Left renal pelvis (tissue), 4 donors: ENCODE results near the gene MEF2C. TPM values are rescaled to one million over a fixed set of nuclear protein-coding genes. Genes with fewer than 3 reads are reported as not detected.
"Not testable (repeated sequence)": the region's sequence is repeated elsewhere in the genome, so short reads cannot be mapped to it uniquely, and the experiment has no call there.

ENCODE experiments used
- DNase-seq, 4 donors: peaks; one replicate each; pipeline ENCODE4 v3.0.0-alpha.2; 2013; ENCODE audit warnings: low read depth in 4 of 4, low spot score in 3 of 4
- polyA plus RNA-seq, 4 donors: library from polyadenylated mRNA; unstranded; fragments of 120-200 nt; gene quantifications; one replicate each; pipeline ENCODE4 v1.2.1, GENCODE V29; 2013; ENCODE audit not compliant: insufficient read length in 4 of 4

Gene MEF2C
- polyA plus RNA-seq, 4 donors, result 29.4 to 41.4 (median 37.3) TPM

DNA sequence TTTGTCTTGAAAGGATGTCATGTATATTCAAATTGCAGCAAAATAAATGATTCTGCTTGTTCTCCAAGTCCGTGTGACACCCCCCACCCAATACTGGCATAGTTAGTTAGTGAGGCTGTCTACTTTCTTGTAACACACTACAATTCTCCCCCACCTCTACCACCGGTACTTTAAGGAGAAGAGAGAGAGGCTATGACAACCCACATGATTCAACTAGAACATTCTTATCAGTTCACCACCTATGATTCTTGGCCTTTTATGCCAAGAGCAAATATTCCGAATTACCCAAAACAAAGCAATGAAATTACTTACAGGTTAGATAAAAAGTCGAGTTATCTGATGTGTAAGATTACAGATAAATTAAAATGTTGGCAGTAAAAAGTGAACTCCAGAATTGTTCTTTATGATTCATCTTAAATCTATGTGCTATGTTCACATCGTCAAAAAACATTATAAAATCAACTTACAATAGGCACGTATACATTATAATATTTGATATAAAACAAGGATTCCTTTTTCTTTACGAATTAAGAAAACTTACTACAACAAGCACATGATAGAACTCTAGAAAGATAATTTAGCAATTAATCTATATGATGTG, 14.4 kb downstream of the MEF2C start:
- no peak for DNase-seq

DNA sequence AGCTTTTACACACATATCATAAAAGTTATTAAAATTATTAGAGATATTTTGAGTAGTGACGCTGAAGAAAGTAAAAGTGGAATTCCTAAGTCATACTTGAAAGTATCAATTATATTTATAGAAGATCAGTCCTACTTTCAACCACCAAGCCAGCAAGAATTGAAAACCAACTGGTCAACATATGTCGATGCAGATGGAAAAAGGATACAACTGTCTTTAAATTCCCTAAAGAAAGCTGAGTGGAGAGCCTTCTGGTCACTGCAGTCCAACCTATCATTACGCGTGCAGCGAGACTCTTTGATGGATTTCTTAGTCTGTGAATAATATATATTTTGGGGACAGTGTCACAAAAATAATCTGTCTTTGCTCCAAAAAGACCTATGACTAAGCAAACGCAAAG, 15.3 kb downstream of the MEF2C start:
- DNase-seq, result no peak

DNA sequence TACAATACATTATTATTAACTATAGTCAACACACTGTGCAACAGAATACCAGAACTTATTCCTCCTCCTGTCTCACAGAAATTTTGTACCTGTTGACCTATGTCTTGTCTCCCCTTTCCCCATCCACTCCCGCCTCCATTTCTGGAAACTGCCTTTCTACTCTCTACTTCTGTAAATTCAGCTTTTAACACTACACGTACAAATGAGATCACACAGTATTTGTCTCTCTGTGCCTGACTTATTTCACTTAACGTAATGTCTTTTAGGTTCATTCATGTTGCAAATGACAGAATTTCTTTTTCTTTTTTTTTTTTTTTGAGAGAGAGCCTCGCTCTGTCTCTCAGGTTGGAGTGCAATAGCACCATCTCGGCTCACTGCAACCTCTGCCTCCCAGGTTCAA, 19.5 kb downstream of the MEF2C start:
- DNase-seq, result no peak

DNA sequence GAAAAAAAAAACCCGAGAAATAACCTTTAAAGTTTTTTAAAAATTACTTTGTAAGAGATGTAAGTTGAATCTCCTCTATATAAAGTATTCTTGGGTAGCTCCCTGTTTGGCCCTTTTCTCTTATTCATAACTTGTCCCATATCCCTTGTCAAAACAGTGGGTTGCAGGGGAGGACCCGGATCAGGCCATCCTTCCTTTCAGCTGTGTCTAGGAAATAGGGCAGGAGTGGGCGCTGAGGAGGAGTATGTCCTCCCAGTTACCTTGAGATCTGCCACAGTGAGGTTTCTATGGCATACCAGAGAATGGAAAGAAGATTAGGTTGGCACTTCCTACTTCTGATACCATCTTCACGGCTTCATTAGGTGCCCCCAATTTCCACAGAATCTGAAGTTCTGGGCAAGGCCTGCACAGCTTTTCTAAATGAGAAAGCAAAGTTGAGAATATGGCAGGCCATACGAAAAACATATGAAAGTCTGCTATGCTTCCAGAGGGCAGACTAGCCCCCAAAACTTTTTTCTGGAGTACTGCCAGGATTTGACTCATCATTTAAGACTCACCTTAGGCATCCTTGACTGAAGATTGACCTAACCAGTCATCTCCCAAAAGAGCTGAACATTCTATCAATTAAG, 20.3 kb downstream of the MEF2C start:
- no peak for DNase-seq

DNA sequence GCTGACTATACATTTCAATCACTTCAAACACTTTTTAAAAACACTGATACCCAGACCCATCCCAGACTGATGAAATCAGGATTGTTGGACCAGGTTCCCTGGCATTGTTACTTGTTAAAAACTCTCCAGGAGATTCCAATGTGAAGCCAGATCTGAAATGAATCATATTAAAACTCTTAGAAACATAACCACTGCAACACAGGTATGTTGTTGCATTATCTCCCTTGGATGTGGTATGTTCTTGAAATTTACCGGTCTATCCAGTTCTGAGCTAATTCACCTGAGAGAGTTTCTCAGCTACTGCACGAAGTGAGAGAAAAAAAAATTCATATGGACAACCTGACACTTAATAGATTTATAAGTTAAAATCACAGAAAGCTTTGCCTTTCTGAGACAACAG, 21.8 kb downstream of the MEF2C start:
- no peak for DNase-seq

DNA sequence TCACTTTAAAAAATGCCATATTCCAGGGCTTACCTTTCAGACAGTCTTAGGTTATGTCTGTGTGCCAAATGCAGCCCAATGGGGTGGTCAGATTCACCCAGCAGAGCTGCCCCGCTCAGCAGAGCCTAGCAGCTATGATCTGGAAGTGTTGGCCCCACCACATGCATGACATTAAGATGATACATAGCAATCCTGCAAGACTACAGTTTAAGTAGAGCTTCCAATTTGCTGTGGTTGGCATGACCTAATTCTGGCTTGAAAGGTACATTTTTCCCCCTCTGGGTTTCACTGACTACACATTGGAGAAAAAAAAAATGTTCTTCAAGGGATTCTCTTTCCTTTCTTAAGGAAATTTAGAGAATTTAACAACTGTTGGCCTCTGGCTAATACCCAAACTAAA, 22.5 kb downstream of the MEF2C start:
- DNase-seq, result no peak

DNA sequence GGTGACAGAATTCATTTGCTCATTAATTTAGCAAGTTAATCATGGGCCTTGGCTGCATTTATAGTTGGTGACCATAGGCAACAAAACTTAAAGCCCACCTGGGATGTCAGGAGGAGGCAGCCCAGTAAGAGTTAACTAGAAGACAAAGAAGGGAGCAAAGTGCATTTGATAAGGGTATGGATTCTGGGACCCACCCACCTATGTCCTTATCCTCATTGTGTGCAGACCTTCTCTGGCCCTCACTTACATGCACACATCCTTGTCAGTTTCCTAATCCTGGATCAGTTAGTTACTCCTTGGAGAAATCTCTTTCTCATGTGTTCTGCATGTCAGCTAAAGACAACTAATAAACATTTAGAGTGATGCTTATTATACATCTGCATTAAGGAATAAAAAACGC, 24.6 kb downstream of the MEF2C start:
- no peak for DNase-seq

DNA sequence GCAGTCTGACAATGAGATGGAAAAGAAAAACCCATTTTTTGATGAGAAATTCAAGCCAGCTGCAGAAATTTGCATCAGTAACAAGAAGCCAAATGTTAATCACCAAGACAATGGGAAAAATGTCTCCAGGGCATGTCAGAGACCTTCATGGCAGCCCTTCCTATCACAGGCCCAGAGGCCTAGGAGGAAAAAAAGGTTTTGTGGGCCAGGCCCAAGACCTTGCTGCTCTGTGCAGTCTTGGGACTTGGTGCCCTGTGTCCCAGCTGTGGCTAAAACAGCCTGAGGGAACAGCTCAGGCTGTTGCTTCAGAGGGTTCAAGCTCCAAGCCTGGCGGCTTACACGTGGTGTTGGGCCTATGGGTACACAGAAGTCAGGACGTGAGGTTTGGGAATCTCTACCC, 26.6 kb downstream of the MEF2C start:
- DNase-seq, result not testable (repeated sequence)

DNA sequence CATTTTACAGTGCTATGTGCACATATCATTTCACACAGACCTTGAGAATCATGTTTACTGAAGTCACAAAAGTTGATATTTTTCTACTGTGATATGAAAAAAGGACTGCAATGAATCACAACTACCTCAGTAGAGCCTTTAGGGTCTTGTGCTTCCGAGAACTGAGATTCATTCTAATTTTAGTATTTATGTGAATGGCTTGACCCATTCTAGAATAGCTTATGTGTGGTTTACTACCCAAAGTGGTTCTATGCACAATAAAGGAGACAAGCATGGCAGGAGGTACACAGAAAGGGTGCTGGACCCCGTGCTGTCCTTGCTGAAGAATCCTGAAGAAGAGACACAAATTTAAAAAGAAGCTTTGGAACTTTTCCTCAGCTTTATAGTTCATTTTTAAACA, 28.2 kb downstream of the MEF2C start:
- no peak for DNase-seq

DNA sequence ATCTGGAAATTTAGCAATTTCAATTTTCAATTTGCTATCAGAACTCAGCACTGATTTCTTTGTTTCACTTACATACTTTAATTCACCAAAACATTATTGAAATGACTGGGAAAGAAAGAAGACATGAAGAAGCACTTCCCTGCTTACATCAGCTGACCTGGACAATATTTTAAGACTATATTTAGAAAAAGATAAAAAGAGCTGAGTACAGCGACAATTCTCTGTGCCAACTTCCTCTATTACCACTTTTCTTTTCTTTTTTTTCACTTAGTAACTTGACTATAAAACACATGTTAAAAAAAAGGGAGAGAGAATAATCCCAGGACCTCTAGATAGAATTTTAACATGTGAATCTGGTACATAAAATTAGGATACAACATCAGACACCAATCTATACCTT, 35.6 kb downstream of the MEF2C start:
- DNase-seq, result no peak

DNA sequence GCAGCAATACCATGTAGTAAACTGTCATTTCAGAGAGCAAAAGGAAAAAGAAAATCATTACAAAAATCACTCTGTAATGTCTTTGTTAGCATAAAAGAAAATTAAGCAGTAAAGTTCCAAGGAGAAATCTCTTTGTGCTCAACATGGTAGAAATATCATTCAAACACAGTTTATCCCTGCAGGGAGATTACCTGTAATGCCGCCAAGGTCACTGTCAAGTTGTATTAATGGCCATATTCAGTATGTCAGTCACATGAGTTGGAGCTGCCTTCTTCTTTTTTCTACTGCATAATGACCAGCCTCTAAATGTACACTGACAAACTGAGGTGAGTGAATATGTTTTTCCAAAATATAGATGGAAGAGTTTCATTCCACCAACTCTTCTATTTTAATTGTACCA, 36.5 kb downstream of the MEF2C start:
- no peak for DNase-seq

DNA sequence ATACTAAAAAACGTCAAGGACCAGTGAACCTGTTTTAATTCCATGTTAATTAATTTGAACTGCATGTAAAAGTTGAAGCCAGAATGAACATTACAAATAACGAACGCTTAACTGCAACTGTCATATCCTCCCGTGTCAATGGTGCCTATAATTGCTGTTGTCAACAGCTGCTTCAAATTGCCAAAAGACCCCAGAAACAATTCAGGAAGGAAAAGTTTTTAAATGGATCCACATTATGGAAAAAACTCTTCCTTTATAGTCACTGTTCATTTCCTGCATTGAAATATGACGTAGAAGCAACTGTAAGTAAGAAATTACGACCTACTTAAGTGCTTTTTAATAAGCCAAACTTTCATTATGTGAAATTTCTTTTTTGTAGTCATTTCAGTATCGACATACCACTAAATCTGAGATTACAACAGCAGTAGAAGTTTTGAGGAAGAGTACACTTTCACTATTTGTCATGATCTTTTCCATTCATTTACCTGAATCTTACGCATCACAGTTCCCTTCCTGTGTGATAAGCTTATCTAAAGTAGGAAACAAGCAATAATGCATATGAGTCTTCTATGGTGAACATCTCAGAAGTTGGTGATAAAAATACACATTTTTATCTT, 37.8 kb downstream of the MEF2C start:
- DNase-seq, result no peak

DNA sequence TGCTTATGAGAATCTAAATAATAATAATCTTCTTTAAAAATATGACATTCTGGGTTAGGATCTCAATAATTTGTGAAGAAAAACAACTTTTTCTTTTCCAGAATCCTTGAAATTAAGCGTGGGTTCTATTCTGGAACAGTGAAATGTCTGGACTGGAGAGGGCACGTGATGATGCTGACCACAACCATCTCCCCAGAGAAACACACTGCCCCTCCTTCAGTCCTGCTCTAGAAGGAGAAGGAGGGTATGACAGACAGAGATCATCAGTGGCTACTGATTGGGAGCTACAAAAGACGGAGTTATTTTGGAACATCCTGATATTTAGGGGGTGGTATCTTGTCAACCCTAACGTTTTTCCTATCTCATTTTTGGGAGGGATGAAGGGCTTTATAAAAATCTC, 40.2 kb downstream of the MEF2C start:
- DNase-seq, result no peak

DNA sequence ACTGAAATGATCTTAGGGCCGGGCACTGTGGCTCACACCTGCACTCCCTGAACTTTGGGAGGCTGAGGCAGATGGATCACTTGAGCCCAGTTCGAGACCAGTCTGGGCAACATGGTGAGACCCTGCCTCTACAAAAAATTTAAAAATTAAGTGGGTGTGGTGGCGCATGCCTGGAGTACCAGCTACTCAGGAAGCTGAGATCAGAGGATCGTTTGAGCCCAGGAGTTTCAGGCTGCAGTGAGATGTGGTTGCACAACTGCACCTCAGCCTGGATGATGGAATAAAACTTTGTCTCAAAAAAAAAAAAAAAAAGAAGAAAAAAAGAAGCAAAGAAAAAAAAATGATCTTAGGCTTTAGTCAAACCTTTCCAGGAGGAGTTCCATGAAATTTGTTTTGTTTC, 41.8 kb downstream of the MEF2C start:
- DNase-seq, result no peak

DNA sequence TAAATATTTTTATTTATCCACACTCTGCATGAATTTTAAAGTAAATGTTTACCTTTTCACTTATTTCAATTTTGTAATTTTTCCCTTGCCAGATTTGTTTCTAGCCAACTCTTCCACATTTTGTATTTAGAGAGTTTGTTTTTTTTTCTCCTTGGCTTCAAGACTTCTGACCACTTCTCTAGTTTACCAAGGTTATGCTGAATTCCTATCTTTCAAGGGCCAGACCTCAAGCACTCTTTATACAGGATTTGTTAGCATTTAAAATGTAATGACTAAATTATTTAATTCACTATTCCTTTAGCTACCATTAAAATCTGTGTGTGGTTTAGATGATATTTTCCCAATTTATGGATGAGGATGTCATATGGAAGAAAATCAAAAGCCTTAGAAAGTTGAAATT, 42.5 kb downstream of the MEF2C start:
- no peak for DNase-seq

DNA sequence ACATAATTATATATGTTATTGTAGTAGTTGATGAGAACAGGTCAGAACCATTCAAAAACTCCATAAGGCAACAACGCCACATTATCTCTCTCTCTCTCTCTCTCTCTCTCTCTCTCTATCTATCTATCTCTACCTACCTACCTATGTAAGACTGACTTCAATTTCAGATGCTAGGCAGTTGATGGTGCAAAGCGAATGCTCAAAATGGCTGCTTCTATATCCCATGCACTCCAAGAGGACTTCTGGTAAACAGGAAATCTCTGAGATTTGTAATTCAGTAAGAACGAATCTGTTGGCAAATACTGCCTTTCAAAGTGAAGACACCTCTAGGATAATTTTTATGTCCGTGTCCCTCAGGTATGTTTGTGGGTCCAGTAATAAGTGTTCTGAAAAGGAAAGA, 43.7 kb downstream of the MEF2C start:
- DNase-seq, result no peak

DNA sequence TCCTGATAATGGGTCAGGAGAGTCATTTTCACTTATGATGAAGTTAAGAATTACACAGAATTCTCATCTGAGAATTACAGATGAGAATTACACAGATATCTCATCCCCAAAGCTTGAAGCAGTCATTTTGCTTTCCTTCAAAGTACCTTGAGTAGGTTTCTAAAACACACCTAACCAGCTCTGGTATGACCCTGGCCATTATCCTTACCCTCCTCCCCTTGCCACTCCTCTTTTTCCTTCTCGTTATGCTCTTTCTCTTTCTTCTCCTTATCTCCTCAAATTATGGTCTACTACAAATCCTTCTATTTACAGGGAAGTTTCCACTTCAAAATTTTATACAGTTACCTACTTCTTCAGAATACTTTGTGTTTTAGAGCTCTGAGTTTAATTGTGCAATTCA, 44.5 kb downstream of the MEF2C start:
- DNase-seq, result no peak

DNA sequence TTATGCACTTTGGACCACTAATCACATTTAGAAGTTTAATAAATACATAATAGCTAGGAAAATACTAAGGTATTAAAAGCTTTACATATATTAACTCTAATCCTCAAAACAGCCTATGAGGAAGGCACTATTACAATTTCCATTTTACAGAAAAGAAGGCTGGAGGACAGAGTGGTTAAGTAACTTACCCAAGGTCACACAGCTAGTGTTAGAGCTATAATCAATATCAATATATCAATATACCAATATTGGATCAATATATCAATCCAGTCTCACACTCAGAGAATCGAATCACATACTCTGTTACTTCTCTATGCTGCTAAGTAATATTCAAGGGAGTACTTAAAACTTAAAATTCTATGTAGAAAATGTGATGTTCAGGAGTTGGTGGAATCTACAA, 45.2 kb downstream of the MEF2C start:
- DNase-seq, result no peak

DNA sequence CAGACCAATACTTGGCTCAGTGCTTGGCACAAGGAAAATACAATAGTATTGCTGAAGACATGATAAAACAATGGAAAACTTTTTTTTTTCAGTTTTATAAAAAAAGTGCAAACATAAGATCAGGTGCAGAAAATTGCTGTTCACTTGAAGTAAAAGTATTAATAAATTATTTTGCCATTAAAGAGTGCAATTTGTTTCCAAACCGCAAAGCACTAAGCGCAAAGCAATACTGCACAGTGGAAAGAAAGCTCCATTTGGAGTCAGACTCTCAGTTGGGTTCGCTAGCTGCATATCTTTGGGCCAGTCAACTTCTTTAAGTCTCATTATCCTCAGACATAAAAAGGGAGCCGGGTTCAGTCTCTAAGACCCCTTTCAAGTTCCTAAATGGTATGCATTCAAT, 45.8 kb downstream of the MEF2C start:
- DNase-seq, result no peak

DNA sequence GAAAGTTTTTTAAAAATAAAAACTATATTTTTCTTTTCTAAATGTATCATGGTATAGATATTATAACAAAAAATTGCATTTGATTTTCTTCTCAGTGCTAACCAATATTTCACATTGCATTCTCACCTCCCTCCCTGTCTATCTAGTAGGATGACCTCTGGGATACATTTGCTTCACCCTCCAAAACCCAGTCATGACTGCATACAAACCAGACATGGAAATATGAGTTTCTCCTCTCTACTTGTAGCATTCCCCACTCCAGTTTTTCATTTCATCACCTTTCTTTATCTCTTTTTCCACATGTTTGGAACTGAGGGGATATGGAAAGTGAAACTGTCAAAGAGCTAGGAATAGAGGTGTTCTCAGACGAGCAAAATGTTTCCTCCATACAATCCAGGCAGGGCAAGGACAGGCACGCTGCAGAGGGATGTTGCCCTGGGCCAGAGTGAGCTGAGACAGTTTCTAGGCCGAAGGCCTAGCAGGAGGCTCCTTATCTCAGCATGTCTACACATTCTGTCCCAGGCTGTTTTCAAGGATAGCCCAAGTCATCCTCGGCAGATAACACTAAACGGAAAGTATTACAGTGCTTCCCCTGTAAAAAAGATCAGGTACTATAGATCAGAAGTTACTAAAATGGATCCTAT, 46.7 kb downstream of the MEF2C start:
- no peak for DNase-seq

DNA sequence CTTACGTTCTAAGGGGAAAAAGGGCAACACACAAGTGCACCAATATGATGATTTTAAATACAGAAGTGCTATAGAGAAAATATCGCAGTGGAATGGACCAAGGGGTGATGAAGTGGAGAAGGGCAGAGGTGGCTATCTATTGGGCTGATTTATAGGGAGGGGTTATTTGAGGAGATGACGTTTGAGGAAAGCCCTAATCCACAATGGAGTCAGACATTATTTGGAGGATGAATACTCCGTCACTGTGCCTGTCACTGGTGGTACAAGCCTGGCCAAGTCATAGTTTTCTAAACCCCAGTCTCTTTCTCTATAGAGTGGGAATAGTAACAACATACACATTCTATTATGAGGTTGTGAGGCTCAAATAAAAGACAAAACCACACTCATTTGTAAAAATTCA, 48.5 kb downstream of the MEF2C start:
- DNase-seq, result no peak

DNA sequence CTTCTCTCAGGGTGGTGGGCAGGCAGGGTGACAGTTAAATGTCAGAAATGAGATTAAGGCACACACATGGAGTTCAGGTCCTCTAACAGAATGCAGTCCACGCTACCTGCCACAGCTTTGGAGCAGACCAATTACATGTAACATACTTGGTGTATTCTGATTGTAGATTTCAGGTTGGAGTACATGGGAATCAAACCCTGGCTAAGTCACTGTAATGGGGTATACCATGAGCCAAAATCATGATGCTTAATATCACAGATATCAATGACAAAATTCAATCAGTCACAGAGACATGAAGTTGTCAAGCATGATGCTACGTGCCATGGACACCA, 48.9 kb downstream of the MEF2C start:
- DNase-seq, result no peak
